ENCODE data around the gene CRIP3. TPM values are rescaled to one million over a fixed set of nuclear protein-coding genes. Genes with fewer than 3 reads are reported as not detected.

CRIP3 gene
- total and polyA plus RNA-seq, 2 of the 13 experiments (the other 11 are each of a cell fraction or from before 2014, with no cell fraction given): 6.3 to 9.3 TPM

- TF ChIP-seq, protein P1, sequence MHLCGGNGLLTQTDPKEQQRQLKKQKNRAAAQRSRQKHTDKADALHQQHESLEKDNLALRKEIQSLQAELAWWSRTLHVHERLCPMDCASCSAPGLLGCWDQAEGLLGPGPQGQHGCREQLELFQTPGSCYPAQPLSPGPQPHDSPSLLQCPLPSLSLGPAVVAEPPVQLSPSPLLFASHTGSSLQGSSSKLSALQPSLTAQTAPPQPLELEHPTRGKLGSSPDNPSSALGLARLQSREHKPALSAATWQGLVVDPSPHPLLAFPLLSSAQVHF (CRISPR knock-in tag; IDR thresholded peaks at IDR 0.05): no peak
- TF ChIP-seq ZNF460 (CRISPR knock-in tag; IDR thresholded peaks at IDR 0.05; ENCODE audit: borderline replicate concordance) (no peak), AKNA (CRISPR knock-in tag; IDR thresholded peaks at IDR 0.05; ENCODE audit: borderline replicate concordance) (no peak), ARID2 (CRISPR knock-in tag; IDR thresholded peaks at IDR 0.05; ENCODE audit: borderline replicate concordance) (no peak), ZNF549 (CRISPR knock-in tag; IDR thresholded peaks at IDR 0.05) (no peak), ZC3H4 (CRISPR knock-in tag; IDR thresholded peaks at IDR 0.05; ENCODE audit: borderline replicate concordance) (no peak), SKI (IDR thresholded peaks at IDR 0.05; ENCODE audit: partially characterized antibody) (peak; percentile 82), ZNF547 (CRISPR knock-in tag; IDR thresholded peaks at IDR 0.05) (peak; percentile 32; the same call in 1 of the 2 replicates), PAXIP1 (CRISPR knock-in tag; conservative IDR thresholded peaks at IDR 0.05) (peak; percentile 94), ZNF446 (CRISPR knock-in tag; IDR thresholded peaks at IDR 0.05) (no peak), ZFYVE20 (CRISPR knock-in tag; IDR thresholded peaks at IDR 0.05; ENCODE audit: borderline replicate concordance, low read depth) (no peak), ZNF577 (CRISPR knock-in tag; IDR thresholded peaks at IDR 0.05; ENCODE audit: borderline replicate concordance, low read depth) (no peak), ZBTB34 (CRISPR knock-in tag; IDR thresholded peaks at IDR 0.05) (peak; percentile 86), FOXK2 (IDR thresholded peaks at IDR 0.05) (peak; percentile 72; the same call in 1 of the 2 replicates), PRMT3 (CRISPR knock-in tag; IDR thresholded peaks at IDR 0.05; ENCODE audit: borderline replicate concordance, low read depth) (no peak), MIXL1 (CRISPR knock-in tag; IDR thresholded peaks at IDR 0.05) (peak; percentile 65), FOXO1 (CRISPR knock-in tag; IDR thresholded peaks at IDR 0.05) (peak; percentile 96), SP1 (IDR thresholded peaks at IDR 0.05) (no peak), SP1 (CRISPR knock-in tag; IDR thresholded peaks at IDR 0.05) (no peak), MXD3 (CRISPR knock-in tag; IDR thresholded peaks at IDR 0.05) (no peak), HMG20A (CRISPR knock-in tag; IDR thresholded peaks at IDR 0.05; ENCODE audit: borderline replicate concordance) (peak; percentile 80; the same call in 1 of the 2 replicates)
Measured at GRCh38 chr6:43290905-43291355, 17.7 kb downstream of the CRIP3 start (continued).
